ENCODE results near the gene ADAM8.
"Not testable (repeated sequence)": the region's sequence is repeated elsewhere in the genome, so short reads cannot be mapped to it uniquely, and the experiment has no call there.

Gene ADAM8

DNA sequence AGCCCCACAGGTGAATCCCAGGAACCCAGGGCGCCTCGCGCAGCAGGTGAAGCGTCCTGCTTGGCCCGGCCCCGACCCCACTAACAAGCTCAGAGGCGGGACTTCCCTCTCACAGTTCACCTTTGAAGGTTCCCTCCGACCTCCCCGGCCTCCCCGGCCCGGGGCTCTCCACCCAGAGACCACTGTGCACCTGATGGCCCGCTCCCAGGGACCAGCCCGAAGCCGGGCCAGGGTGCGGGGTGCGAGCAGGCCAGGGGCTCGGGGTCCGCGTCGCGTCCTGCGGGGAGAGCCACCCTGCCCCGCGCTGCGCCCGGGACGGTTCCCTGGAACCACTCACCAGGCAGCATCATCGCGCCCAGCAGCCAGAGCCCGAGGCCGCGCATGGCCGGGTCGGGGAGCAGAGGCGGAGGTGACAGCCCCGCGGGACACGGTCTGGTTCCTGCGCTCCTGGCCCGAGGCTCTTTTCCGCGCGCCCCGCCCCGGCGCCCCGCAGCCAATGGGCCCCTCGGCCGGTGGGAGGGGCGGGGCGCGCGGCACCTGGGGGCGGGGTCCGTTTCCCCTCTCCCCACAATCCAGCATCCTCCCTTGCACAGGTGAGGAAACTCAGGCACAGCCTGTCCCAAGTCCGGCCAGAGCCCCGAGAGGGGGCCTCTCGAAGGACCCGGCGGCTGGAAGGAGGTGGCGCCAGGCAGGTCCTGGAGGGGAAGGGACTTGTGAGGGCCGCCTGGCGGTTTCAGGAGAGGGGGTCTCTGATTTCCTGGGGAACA, at the start of gene ADAM8:
Gene ADAM8 (minus strand): TSS at position 434 of the 767 bp plus-strand sequence. CDS start 51 bp downstream, at position 383.
- DNase-seq (ENCODE audit: low read depth in 1 of 2, low spot score in 1 of 2) = peak; percentile 45 to 62

DNA sequence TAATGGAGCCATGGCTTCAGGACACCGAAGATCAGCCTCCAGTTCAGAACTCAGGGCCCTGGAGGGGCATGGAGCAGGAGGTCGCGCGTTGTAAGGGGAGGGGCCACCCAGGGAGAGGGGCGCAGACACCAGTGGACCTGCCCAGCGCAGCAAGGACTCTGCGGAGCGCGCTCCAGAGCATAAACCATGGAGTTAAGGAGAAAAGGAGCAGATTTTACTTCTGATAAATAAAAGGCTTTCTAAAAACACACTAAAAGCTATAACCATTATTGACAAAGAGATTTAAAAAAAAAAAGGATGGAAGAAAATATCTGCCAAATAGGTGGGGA, 49.5 kb upstream of the ADAM8 start:
- no peak for DNase-seq (ENCODE audit: low read depth in 1 of 2, low spot score in 1 of 2)

DNA sequence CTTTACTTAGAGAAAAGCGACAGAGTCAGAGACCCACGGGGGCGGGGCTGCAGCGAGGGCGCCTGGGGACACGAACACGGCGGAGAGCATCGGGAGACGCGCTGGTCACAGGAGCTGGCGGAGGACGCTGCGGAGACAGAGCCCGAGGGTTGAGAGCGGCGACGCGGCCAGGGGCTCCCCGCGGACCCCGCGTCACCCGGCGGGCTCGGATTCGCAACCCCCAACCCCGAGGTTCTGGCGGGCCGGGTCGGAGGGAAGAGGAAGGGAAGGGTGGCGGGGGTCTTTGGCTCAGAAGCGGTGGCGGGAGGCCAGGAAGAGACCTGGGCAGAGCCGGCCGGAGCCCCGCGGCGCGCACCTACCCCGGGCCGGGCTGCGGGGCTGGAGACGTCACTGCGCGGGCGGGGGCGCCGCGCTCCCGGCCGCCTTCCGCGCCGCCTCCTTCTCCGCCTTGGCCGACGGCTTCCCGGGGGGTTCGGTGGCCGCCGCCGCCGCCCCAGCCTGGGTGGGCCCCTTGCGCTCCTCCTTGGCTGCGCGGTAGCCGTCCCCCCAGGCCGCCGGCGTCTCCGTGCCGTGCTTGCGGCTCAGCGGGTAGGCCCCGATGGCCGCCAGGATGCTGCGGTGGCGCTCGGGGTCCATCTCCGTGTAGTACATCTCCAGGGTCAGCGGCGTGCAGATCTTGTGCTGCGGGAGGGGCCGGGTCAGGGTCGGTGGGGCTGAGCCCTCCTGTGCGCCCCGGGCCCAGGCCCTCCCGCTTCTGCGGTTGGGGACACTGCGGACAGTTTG, 49.0 kb upstream of the ADAM8 start:
- no peak for DNase-seq (ENCODE audit: low read depth in 1 of 2, low spot score in 1 of 2)

DNA sequence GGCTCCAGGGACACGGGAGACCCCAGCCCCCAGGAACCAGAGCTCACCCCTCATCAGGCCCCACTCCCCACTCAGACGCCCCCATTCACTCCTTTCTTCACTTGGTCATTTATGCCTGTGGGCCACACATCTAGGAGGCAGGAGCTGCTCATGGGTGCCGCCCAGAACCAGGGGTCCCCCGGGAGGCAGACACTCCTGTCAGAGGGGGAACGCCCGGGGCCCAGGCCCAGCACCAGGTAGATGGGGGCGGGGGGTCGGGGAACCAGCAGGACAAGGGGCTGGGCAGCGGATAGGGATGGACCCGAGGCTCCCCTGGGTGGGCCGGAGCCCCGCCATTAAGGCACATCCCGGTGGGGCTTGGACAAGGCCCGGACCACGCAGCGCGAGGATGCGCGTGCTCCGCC, 48.2 kb upstream of the ADAM8 start:
- no peak for DNase-seq (ENCODE audit: low read depth in 1 of 2, low spot score in 1 of 2)

DNA sequence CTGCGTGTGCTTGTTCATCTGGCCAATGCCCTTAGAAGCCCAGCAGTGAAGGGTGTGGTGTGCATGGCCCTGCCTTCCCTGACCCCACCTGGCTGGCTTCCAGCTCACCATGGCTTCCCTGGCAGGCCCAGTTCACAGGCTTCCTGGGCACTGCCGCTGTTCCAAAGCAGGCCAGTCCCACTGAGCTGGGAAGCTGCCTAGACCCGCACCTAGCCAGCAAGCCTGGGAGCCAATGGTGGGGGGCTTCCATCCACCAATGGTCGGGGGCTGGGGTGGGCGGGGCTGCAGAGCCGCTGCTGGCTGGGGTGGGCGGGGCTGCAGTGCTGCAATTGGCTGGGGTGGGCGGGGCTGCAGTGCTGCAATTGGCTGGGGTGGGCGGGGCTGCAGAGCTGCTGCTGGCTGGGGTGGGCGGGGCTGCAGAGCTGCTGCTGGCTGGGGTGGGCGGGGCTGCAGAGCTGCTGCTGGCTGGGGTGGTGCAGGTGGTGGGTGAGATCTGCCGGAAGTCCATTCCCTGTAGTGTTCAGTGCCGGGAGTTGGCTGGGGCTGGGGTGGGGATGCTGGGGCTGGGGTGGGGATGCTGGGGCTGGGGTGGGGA, 47.6 kb upstream of the ADAM8 start:
- peak; percentile 24 to 38 for DNase-seq (ENCODE audit: low read depth in 1 of 2, low spot score in 1 of 2)

DNA sequence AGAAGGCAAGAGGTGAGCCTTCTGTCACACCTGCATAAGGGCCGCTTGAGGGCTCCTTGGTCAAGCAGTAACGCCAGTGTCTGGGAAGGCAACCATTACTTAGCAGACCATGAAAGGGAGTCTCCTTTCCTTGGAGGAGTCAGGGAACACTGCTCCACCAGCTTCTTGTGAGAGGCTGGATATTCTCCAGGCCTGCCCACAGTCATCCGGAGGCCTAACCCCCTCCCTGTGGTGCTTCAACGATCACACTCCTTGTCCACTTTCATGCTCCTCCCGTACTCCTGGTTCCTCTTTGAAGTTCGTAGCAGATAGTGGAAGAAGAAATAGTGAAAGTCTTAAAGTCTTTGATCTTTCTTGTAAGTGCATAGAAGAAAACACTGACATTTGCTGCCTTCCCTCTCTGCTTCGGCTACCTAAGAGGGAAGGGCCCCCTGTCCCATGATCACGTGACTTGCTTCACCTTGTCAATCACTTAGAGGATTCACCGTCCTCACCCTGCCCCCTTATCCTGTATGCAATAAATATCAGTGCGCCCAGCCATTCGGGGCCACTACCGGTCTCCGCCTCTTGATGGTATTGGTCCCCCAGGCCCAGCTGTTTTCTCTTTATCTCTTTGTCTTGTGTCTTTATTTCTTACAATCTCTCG, 45.5 kb upstream of the ADAM8 start:
- DNase-seq (ENCODE audit: low read depth in 1 of 2, low spot score in 1 of 2) = not testable (repeated sequence)

DNA sequence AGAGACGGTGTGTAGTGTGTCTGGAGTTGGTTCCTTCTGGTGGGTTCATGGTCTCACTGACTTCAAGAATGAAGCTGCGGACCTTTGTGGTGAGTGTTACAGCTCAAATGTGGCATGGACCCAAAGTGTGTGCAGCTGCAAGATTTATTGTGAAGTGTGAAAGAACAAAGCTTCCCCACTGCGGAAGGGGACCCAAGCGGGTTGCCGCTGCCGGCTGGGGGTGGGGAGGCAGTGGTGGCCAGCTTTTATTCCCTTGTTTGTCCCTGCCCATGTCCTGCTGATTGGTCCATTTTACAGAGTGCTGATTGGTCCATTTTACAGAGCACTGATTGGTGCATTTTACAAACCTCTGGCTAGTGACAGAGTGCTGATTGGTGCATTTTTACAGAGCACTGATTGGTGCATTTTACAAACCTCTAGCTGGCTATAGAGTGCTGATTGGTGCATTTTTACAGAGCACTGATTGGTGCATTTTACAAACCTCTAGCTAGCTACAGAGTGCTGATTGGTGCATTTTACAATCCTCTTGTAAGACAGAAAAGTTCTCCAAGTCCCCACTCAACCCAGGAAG, 44.3 kb upstream of the ADAM8 start:
- not testable (repeated sequence) for DNase-seq (ENCODE audit: low read depth in 1 of 2, low spot score in 1 of 2)

DNA sequence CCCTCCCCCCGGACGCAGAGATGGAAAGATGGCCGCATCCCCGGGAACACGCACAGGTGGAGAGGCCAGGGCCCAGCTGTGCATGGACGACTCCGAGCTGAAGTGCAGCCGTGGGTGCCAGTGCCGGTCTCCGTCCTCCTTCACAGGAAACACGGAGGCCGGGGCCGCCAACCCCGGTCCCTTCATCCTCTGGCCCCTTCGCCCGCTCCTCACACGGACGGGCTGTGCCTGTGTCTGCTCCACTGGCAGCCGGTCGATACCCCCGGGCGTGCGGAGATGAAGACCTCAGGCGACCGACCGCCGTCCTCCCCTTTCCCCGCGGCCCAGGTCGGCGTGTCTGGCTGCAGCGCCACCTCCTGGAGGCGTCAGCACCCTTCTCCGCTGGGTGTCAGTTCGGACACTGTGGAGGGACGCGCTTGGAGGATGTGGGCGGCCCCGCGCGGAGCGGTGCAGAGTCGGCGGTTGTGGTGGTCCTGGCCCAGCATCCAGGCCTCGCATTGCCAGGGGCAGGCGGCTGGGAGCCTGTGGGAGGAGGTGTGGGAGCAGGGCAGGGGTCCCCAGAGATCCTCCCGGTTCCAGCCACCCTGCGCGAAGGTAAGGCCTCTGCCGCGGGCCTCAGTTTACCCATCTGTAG, 41.9 kb upstream of the ADAM8 start:
- DNase-seq (ENCODE audit: low read depth in 1 of 2, low spot score in 1 of 2) = peak; percentile 43 to 50

DNA sequence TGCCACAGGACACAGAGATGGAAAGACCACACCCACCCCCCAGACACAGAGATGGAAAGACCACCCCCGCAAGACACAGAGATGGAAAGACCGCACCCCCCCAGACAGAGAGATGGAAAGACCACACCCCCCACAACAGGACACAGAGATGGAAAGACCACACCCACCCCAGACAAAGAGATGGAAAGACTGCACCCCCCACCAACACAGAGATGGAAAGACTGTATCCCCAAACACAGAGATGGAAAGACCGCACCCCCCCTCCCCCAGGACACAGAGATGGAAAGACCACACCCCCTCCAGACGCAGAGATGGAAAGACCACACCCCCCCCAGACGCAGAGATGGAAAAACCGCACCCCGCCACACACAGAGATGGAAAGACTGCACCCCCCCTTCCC, 40.1 kb upstream of the ADAM8 start:
- no peak for DNase-seq (ENCODE audit: low read depth in 1 of 2, low spot score in 1 of 2)

DNA sequence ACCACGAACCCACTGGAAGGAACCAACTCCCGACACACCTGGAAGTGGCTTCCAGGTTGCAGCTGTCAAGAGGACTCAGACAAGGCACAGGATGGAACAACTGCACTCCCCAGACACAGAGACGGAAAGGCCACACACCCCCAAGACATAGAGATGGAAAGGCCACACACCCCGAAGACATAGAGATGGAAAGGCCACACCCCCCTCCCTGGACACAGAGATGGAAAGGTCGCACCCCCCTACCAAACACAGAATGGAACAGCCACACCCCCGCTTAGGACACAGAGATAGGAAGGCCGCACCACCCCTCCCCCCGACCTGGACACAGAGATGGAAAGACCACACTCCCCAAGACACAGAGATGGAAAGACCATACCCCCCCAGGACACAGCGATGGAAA, 39.6 kb upstream of the ADAM8 start:
- DNase-seq (ENCODE audit: low read depth in 1 of 2, low spot score in 1 of 2) = no peak

DNA sequence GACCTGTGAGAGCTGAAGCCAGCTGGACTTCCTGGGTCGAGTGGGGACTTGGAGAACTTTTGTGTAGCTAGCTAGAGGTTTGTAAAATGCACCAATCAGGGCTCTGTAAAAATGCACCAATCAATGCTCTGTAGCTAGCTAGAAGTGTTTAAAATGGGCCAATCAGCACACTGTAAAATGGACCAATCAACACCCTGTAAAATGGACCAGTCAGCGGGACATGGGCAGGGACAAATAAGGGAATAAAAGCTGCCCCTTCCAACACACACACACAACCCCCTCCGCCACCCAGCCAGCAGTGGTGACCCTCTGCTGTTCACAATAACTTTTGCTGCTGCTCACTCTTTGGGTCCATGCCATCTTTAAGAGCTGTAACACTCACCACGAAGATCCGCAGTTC, 39.2 kb upstream of the ADAM8 start:
- DNase-seq (ENCODE audit: low read depth in 1 of 2, low spot score in 1 of 2) = no peak

DNA sequence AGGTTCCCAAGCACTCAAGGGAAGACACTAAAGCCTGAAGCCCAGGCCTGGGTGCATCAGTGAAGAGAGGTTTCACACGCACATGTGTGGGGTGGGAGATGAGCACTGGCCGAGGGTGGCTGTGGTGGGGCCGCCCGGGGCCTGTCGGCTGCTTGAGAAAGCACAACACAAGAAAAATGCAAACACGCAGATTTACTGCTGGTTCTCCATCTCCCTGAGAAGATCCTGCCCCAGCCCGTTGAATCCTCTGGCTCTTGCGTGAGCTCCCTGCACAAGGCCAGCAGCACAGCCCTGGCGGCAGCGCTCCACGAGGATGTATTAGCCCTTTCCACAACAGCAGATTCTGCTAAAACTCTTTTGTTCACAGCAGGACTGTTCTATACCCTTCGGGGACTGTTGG, 38.2 kb upstream of the ADAM8 start:
- DNase-seq (ENCODE audit: low read depth in 1 of 2, low spot score in 1 of 2) = no peak

DNA sequence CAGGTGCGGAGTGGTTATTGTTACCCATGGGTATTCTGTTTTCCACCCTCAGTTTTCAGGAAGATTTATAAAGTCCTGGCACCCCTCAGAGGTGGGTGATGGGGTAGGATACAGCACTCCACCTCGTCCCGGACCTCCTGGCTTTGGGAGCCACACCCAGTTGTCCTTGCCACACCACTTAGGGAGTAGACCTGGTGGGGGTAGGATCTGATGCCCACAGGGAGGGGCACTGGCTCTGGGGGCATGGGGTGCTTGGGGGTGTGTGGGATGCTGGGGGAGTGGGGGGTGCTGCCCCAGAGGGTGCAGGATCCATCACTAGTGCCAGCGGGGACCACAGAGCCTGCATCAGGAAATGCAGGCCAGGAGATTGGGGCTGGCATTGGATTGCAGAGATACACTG, 36.5 kb upstream of the ADAM8 start:
- DNase-seq (ENCODE audit: low read depth in 1 of 2, low spot score in 1 of 2) = no peak

DNA sequence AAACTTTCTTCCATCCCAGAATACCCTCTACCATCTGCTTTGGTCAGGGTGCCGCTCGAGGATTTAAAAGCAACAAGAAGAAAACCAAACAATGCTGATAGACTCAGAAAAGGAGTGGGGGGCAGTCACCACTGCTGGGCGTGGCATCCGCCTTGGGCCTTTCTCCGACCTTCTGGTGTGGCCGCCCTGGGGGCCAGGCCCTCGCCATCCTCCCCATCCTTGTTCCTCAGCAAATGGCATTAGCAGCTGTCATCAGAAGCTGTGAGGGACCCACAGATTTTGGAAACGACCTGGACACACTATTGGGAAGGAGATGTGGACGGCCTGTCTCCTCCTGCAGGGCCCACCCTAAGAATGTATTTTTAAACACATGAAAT, 36.1 kb upstream of the ADAM8 start:
- DNase-seq (ENCODE audit: low read depth in 1 of 2, low spot score in 1 of 2) = no peak

DNA sequence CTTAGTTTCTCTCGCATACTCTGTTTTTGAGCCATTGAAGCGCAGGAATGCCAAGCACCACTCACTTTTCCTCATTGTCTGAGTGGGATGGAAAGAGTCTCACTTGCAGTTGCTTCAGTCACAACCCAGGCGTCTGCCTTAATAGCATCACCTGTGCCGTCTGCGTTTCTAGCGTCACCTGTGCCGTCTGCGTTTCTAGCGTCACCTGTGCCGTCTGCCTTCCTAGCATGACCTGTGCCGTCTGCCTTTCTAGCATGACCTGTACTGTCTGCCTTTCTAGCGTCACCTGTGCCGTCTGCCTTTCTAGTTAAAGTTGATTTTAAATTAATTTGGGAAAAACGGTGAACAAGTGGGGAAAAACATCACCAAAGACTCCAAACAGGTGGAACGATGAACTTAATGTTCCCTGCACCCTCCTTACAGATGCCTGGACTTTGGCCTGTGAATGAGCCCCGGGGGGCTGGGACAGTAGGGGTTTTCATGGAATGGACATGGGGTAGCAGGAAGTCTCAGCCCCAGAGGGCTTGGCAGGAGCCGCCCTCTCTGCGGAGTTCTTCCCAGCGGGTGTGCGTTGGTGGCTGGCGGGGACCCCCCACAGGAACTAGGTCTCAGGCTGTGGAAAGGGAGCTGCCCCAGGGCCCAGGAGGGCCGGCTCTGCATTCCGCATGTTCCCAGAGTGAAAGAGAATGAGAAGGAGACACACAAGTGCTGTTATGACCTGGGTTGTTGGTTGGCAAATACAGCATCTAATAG, 35.5 kb upstream of the ADAM8 start:
- no peak for DNase-seq (ENCODE audit: low read depth in 1 of 2, low spot score in 1 of 2)

DNA sequence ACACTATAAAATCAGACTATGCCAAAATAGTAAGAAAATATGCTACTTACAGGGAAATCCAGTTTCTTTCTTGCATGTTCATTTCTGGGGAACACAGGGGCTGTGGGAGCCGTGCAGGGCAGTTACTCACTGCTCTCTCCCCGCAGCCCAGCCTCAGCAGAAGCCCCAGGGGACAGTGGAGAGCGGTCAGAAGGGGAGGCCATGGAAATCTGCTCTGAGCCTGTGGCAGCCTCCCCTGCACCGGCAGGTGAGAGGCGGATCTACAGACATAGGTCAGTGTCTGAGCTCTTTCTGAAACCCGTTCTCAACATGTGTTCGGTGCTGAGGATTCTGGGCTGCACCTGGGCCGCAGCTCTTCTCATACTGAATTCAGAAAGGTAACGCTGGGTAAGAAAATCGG, 34.9 kb upstream of the ADAM8 start:
- DNase-seq (ENCODE audit: low read depth in 1 of 2, low spot score in 1 of 2) = no peak

DNA sequence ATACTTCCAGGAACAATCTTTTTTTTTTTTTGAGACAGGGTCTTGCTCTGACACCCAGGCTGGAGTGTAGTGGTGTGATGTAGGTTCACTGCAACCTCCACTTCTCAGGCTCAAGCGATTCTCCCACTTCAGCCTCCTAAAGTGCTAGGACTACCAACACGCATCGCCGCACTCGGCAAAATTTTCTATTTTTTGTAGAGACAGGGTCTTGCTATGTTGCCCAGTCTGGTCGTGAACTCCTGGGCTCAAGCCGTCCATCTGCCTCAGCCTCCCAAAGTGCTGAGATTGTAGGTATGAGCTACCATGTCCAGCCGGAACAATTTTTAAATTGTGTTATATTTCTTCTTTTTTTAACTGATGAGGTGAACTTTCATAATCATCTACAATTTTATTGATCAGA, 34.1 kb upstream of the ADAM8 start:
- no peak for DNase-seq (ENCODE audit: low read depth in 1 of 2, low spot score in 1 of 2)

DNA sequence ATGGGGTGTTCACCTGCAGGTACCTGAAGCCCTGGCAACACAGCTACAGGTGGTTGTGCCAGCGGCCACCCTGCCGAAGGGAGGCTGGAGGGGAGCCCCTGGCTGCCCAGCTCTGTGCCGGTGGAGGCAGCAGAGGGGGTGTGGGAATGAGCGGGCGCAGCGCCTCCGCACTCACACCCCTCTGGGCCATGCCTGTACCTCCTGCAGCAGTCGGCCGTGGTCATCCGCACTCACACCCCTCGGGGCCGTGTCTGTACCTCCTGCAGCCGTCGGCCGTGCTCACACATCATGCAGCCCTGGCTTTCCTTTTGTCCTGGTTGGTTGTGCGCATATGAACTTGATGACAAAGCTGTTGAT, 33.7 kb upstream of the ADAM8 start:
- DNase-seq (ENCODE audit: low read depth in 1 of 2, low spot score in 1 of 2) = no peak

DNA sequence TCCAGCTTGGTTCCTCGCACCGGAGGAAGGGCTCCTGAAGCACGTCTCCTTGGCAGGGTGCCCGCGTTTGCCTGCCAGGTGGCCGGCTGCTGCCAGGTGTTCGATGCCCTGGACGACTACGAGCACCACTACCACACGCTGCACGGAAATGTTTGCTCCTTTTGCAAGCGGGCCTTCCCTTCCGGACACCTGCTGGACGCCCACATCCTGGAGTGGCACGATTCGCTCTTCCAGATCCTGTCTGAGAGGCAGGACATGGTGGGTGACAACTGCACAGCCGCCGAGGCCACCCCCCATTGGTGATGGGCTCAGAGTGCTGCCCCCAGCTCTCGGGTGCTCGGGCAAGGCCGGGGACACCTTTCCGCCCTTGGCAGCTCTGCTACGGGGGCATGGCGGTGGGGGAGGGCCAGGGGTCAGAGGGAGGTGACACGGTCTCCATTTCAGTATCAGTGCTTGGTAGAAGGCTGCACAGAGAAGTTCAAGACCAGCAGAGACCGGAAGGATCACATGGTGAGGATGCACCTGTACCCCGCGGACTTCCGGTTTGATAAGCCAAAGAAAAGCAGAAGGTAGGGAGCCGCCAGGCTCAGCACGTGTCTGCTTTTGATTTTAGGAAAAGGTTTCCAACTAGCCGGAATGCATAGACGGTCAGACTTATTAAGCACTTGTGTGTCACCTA, 33.2 kb upstream of the ADAM8 start:
- no peak for DNase-seq (ENCODE audit: low read depth in 1 of 2, low spot score in 1 of 2)

Data from stimulated activated CD4-positive, alpha-beta T cell treated with anti-CD3 and anti-CD28 coated beads, Interleukin-15, amount 100 ng/mL, for 1 hour (primary cell).